ENCODE measurements around the gene BRPF3. TPM values are rescaled to one million over a fixed set of nuclear protein-coding genes. Genes with fewer than 3 reads are reported as not detected.

BRPF3 gene
- total and polyA plus RNA-seq, 7 donors = 15.3 to 47.2 (median 21.0) TPM

- ATAC-seq = no peak
- WGBS, 3 donors = 80 to 89% (median 83%) methylated on average over 22 of the region's 22 CpGs
Observed at GRCh38 chr6:36246506-36247268, 50.1 kb downstream of the BRPF3 start.

GRCh38 chr6:36247693-36248092 lies 51.1 kb downstream of the BRPF3 start:
- Histone ChIP-seq H3K4me1 (no peaks in the 10 kb centered on the region), H3K9me3 (no peaks in the 10 kb centered on the region), H3K4me3 (no peak overlapping the region), H3K36me3 (ENCODE audit: insufficient read depth in 1 of 2, low read depth in 1 of 2) (no peaks in the 10 kb centered on the region), H3K27ac (no peak overlapping the region), H3K27me3 (ENCODE audit: insufficient read depth in 3 of 3, low read length in 2 of 3) (no peaks in the 10 kb centered on the region)
- TF ChIP-seq CTCF (IDR thresholded peaks at IDR 0.05) = no peak
- DNase-seq (no peak), ATAC-seq (no peak)
- 62 to 84% (median 80%) methylated on average over 6 of the region's 6 CpGs for WGBS, 3 donors
- intact Hi-C loops (cut with DNase I) = no loop called here

More at GRCh38 chr6:36246506-36247268, 50.1 kb downstream of the BRPF3 start:
- Histone ChIP-seq H3K4me1 (no peaks in the 10 kb centered on the region), H3K9me3 (no peaks in the 10 kb centered on the region), H3K4me3 (no peak overlapping the region), H3K27ac (no peak overlapping the region), H3K27me3 (ENCODE audit: insufficient read depth in 3 of 3, low read length in 2 of 3) (no peaks in the 10 kb centered on the region), H3K36me3 (ENCODE audit: insufficient read depth in 1 of 2, low read depth in 1 of 2) (no peaks in the 10 kb centered on the region)
- TF ChIP-seq CTCF (IDR thresholded peaks at IDR 0.05) = no peak
- no peak for DNase-seq
- intact Hi-C loops (cut with DNase I) = no loop called here

GRCh38 chr6:36248980-36249379 lies 52.4 kb downstream of the BRPF3 start:
- 71 to 74% (median 73%) methylated on average over 1 of the region's 1 CpG for WGBS, 3 donors
- Histone ChIP-seq H3K36me3 (ENCODE audit: insufficient read depth in 1 of 2, low read depth in 1 of 2) (no peaks in the 10 kb centered on the region), H3K27ac (no peak overlapping the region), H3K4me3 (no peak overlapping the region), H3K9me3 (no peaks in the 10 kb centered on the region), H3K27me3 (ENCODE audit: insufficient read depth in 3 of 3, low read length in 2 of 3) (no peaks in the 10 kb centered on the region), H3K4me1 (no peaks in the 10 kb centered on the region)
- no peak for ATAC-seq
- intact Hi-C loops (cut with DNase I) = no loop called here
- no peak for TF ChIP-seq CTCF (IDR thresholded peaks at IDR 0.05)
- DNase-seq = no peak

- no peaks in the 10 kb centered on the region for H3K36me3 ChIP-seq (ENCODE audit: insufficient read depth in 1 of 2, low read depth in 1 of 2)
- no peak overlapping the region for H3K27ac ChIP-seq
- intact Hi-C loops (cut with DNase I) = no loop called here
- H3K4me1 ChIP-seq = no peaks in the 10 kb centered on the region
- 63 to 82% (median 79%) methylated on average over 5 of the region's 5 CpGs for WGBS, 3 donors
- TF ChIP-seq CTCF (IDR thresholded peaks at IDR 0.05) = no peak
- H3K4me3 ChIP-seq = no peak overlapping the region
- ATAC-seq (no peak), DNase-seq (no peak)
- no peaks in the 10 kb centered on the region for H3K27me3 ChIP-seq (ENCODE audit: insufficient read depth in 3 of 3, low read length in 2 of 3)
- no peaks in the 10 kb centered on the region for H3K9me3 ChIP-seq
Observed at GRCh38 chr6:36249536-36249935, 53.0 kb downstream of the BRPF3 start.

- TF ChIP-seq CTCF (IDR thresholded peaks at IDR 0.05) = no peak
- Histone ChIP-seq H3K27ac (no peak overlapping the region), H3K36me3 (ENCODE audit: insufficient read depth in 1 of 2, low read depth in 1 of 2) (no peaks in the 10 kb centered on the region), H3K4me3 (no peak overlapping the region), H3K9me3 (no peaks in the 10 kb centered on the region), H3K27me3 (ENCODE audit: insufficient read depth in 3 of 3, low read length in 2 of 3) (no peaks in the 10 kb centered on the region), H3K4me1 (no peaks in the 10 kb centered on the region)
- intact Hi-C loops (cut with DNase I) = no loop called here
- DNase-seq (no peak), ATAC-seq (no peak)
- WGBS, 3 donors = 92 to 95% (median 93%) methylated on average over 2 of the region's 2 CpGs
Observed at GRCh38 chr6:36252005-36252404, 55.5 kb downstream of the BRPF3 start.
